Prostate gland (tissue), 2 donors: Measurements from ENCODE around the gene PIP4P1. TPM values are rescaled to one million over a fixed set of nuclear protein-coding genes. Genes with fewer than 3 reads are reported as not detected.

Experiments
- DNase-seq: peaks from one replicate; pipeline ENCODE4 v3.0.0-alpha.2; 2019; ENCODE audit warnings: low spot score
- H3K27ac ChIP-seq, 2 donors: fragments of 200-600 bp; sonication (generic); 2 replicates each; pipeline ENCODE4 v1.5.1; 2017 to 2019
- H3K27me3 ChIP-seq: fragments of 200-600 bp; sonication (generic); replicated peaks from 2 replicates; pipeline ENCODE4 v1.5.1; 2019; ENCODE audit not compliant: insufficient read depth
- H3K36me3 ChIP-seq, 2 donors: fragments of 200-600 bp; sonication (generic); 1 replicate in 1 of 2; 2 replicates in 1 of 2; pipeline versions ENCODE4 v1.5.1 to v1.8.1; 2017 to 2019
- H3K4me1 ChIP-seq: fragments of 200-600 bp; sonication (generic); replicated peaks from 2 replicates; pipeline ENCODE4 v1.5.1; 2019
- H3K4me3 ChIP-seq, 2 donors: fragments of 200-600 bp; sonication (generic); 2 replicates each; pipeline ENCODE4 v1.5.1; 2017 to 2019
- H3K9me3 ChIP-seq: fragments of 200-600 bp; sonication (generic); 2 replicates; pipeline ENCODE4 v1.5.1; 2017
- POLR2A ChIP-seq: fragments of 450-650 bp; IDR thresholded peaks from one replicate; pipeline ENCODE4 v1.6.1; 2016; ENCODE audit warnings: antibody characterized with exemption, mild to moderate bottlenecking
- POLR2AphosphoS5 ChIP-seq: sonication (generic); formaldehyde crosslinking; IDR thresholded peaks from one replicate; pipeline ENCODE4 v1.6.1; 2017; ENCODE audit warnings: antibody characterized with exemption
- WGBS: methylation state at CpG from one replicate; pipeline ENCODE4 v1.1.5; 2018; 5-methylcytosine and 5-hydroxymethylcytosine counted together
- intact Hi-C: fragments of 100-400 bp; cut with DNase I; formaldehyde crosslinking; loops from one replicate; pipeline ENCODE4 v1.14.2; 2022
- total RNA-seq, 2 donors: library from RNA; depleted of rRNA; stranded (reverse); fragments of >200 nt; gene quantifications; one replicate each; pipeline ENCODE4 v1.1.0, GENCODE V29; 2016
- TF ChIP-seq, protein P1 (sequence below), 4 experiments: fragments of 200-600 bp in 2 of 4; fragments of 450-650 bp in 2 of 4; sonication (generic) in 2 of 4; IDR thresholded peaks; 1 replicate in 3 of 4; 2 replicates in 1 of 4; pipeline ENCODE4 v1.5.1; 2016 to 2019; ENCODE audit warnings: antibody characterized with exemption in 4 of 4, mild to moderate bottlenecking in 2 of 4, moderate library complexity in 2 of 4

Gene PIP4P1
- total RNA-seq, 2 donors from 2014 or later: 24.8 to 37.8 TPM

DNA sequence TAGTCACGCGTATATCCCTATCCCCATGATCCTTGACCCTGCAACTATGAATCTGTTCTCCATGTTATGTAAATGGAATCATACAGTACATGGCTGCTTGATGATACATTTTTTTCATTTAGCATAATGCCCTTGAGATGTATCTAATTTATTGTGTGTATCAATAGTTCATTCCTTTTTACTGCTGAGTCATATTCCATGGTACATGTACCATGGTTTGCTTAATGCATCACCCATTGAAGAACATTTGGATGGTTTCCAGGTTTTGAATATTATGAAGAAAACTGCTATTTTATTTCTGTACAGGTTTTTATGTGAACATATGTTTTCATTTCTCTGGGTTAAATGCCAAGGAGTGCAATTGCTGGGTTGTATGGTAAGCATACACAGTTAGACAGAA lies 40.1 kb upstream of the PIP4P1 start:
- Histone ChIP-seq H3K27me3 (no peaks in the 10 kb centered on the region), H3K36me3 (no peaks in the 10 kb centered on the region), H3K4me3 (no peak overlapping the region), H3K9me3 (no peaks in the 10 kb centered on the region), H3K4me1 (no peaks in the 10 kb centered on the region), H3K27ac (no peak overlapping the region)
- TF ChIP-seq POLR2AphosphoS5 (no peak), POLR2A (no peak)
- TF ChIP-seq, protein P1, sequence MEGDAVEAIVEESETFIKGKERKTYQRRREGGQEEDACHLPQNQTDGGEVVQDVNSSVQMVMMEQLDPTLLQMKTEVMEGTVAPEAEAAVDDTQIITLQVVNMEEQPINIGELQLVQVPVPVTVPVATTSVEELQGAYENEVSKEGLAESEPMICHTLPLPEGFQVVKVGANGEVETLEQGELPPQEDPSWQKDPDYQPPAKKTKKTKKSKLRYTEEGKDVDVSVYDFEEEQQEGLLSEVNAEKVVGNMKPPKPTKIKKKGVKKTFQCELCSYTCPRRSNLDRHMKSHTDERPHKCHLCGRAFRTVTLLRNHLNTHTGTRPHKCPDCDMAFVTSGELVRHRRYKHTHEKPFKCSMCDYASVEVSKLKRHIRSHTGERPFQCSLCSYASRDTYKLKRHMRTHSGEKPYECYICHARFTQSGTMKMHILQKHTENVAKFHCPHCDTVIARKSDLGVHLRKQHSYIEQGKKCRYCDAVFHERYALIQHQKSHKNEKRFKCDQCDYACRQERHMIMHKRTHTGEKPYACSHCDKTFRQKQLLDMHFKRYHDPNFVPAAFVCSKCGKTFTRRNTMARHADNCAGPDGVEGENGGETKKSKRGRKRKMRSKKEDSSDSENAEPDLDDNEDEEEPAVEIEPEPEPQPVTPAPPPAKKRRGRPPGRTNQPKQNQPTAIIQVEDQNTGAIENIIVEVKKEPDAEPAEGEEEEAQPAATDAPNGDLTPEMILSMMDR (IDR thresholded peaks at IDR 0.05): no peak
- 100% methylated on average over 2 of the region's 2 CpGs for WGBS
- intact Hi-C loops: no loop called here
- DNase-seq: no peak

- H3K9me3 ChIP-seq: no peaks in the 10 kb centered on the region
- no peak for DNase-seq
- WGBS: 89% methylated on average over 5 of the region's 5 CpGs
- no peak overlapping the region for H3K4me3 ChIP-seq
- TF ChIP-seq POLR2AphosphoS5 (no peak), POLR2A (no peak)
- TF ChIP-seq, protein P1 (IDR thresholded peaks at IDR 0.05): no peak
- H3K36me3 ChIP-seq: no peaks in the 10 kb centered on the region
- H3K27ac ChIP-seq: no peak overlapping the region
- no peaks in the 10 kb centered on the region for H3K27me3 ChIP-seq
- intact Hi-C loops: no loop called here
- H3K4me1 ChIP-seq: no peaks in the 10 kb centered on the region
Measured at GRCh38 chr14:20499881-20500280, 38.6 kb upstream of the PIP4P1 start.

- H3K27me3 ChIP-seq: no peaks in the 10 kb centered on the region
- H3K9me3 ChIP-seq: no peaks in the 10 kb centered on the region
- no peaks in the 10 kb centered on the region for H3K36me3 ChIP-seq
- no peak overlapping the region for H3K27ac ChIP-seq
- no peaks in the 10 kb centered on the region for H3K4me1 ChIP-seq
- no peak overlapping the region for H3K4me3 ChIP-seq
- TF ChIP-seq POLR2AphosphoS5 (no peak), POLR2A (no peak)
- TF ChIP-seq, protein P1 (IDR thresholded peaks at IDR 0.05): no peak
- DNase-seq: no peak
- WGBS: 49% methylated on average over 4 of the region's 4 CpGs
- intact Hi-C loops: no loop called here
Measured at GRCh38 chr14:20499108-20499507, 37.9 kb upstream of the PIP4P1 start.

DNA sequence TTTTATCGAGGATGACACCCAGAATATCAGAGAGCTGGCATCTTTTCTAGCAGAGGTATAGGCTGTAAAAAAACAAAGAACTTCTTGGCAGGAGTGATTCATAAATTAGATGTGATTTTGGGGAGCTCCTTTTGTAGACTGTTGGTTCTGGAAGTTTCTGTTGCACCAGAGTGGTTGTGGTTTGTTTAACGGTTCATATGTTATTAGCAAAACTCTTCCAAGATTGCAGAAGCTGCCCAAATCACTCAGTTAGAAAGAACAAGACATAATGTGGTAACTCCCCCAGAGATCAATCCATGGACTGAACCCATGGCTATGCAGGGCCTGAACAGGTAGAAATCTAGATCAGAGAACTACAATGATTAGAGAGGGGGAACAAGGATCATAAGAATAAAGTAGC lies 37.4 kb upstream of the PIP4P1 start:
- TF ChIP-seq POLR2A: no peak
- TF ChIP-seq, protein P1 (IDR thresholded peaks at IDR 0.05): no peak
- no peak for TF ChIP-seq POLR2AphosphoS5
- H3K4me1 ChIP-seq: no peaks in the 10 kb centered on the region
- H3K27ac ChIP-seq: no peak overlapping the region
- WGBS: 69% methylated on average over 2 of the region's 2 CpGs
- DNase-seq: no peak
- H3K36me3 ChIP-seq: no peaks in the 10 kb centered on the region
- H3K4me3 ChIP-seq: no peak overlapping the region
- no peaks in the 10 kb centered on the region for H3K27me3 ChIP-seq
- intact Hi-C loops: no loop called here
- H3K9me3 ChIP-seq: no peaks in the 10 kb centered on the region

GRCh38 chr14:20494935-20495766 lies 33.9 kb upstream of the PIP4P1 start:
- intact Hi-C loops: no loop called here
- H3K4me1 ChIP-seq: no peaks in the 10 kb centered on the region
- no peaks in the 10 kb centered on the region for H3K9me3 ChIP-seq
- no peaks in the 10 kb centered on the region for H3K27me3 ChIP-seq
- DNase-seq: peak; percentile 9
- no peak overlapping the region for H3K27ac ChIP-seq
- TF ChIP-seq POLR2A (no peak), POLR2AphosphoS5 (no peak)
- TF ChIP-seq, protein P1 (IDR thresholded peaks at IDR 0.05): no peak
- H3K4me3 ChIP-seq: no peak overlapping the region
- 70% methylated on average over 8 of the region's 8 CpGs for WGBS
- no peaks in the 10 kb centered on the region for H3K36me3 ChIP-seq
